Transverse colon (tissue), 4 donors: ENCODE data around the gene RAB36. TPM values are rescaled to one million over a fixed set of nuclear protein-coding genes. Genes with fewer than 3 reads are reported as not detected.

ENCODE experiments used
- DNase-seq: peaks from one replicate; pipeline ENCODE4 v3.0.0-alpha.2; 2019
- H3K27ac ChIP-seq, 4 donors: fragments of 200-600 bp; sonication (generic); 2 replicates each; pipeline ENCODE4 v1.5.1; 2016 to 2018; ENCODE audit warnings: inconsistent platforms in 4 of 4
- H3K27me3 ChIP-seq: fragments of 200-600 bp; sonication (generic); 2 replicates; pipeline ENCODE4 v1.5.1; 2017; ENCODE audit warnings: inconsistent platforms
- H3K36me3 ChIP-seq, 4 donors: fragments of 200-600 bp; sonication (generic); 2 replicates each; pipeline ENCODE4 v1.5.1; 2017 to 2019; ENCODE audit warnings: inconsistent platforms in 4 of 4
- H3K4me1 ChIP-seq, 4 donors: fragments of 200-600 bp; sonication (generic); 2 replicates each; pipeline ENCODE4 v1.5.1; 2017 to 2020; ENCODE audit warnings: inconsistent platforms in 4 of 4
- H3K4me3 ChIP-seq, 4 donors: fragments of 200-600 bp; sonication (generic); 1 replicate in 1 of 4; 2 replicates in 3 of 4; pipeline versions ENCODE4 v1.5.1 to v1.6.1; 2017 to 2019; ENCODE audit warnings: inconsistent platforms in 4 of 4
- H3K9me3 ChIP-seq, 2 donors: fragments of 200-600 bp; sonication (generic); 2 replicates each; pipeline ENCODE4 v1.5.1; 2017 to 2019; ENCODE audit warnings: inconsistent platforms in 2 of 2
- EP300 ChIP-seq: sonication (generic); formaldehyde crosslinking; IDR thresholded peaks from one replicate; pipeline ENCODE4 v1.6.1; 2017; ENCODE audit warnings: antibody characterized with exemption, low read depth
- POLR2A ChIP-seq: fragments of 450-650 bp; IDR thresholded peaks from one replicate; pipeline ENCODE4 v1.6.1; 2016; ENCODE audit warnings: antibody characterized with exemption, mild to moderate bottlenecking, moderate library complexity
- POLR2AphosphoS5 ChIP-seq, 3 donors: sonication (generic); formaldehyde crosslinking; IDR thresholded peaks; one replicate each; pipeline ENCODE4 v1.6.1; 2016; ENCODE audit warnings: antibody characterized with exemption in 3 of 3
- WGBS, 2 donors: methylation state at CpG; one replicate each; pipeline ENCODE4 v1.1.5; 2018; ENCODE audit warnings: low coverage in 1 of 2; 5-methylcytosine and 5-hydroxymethylcytosine counted together
- in situ Hi-C, 4 donors: fragments of 200-750 bp; cut with MboI; loops; one replicate each; pipeline versions ENCODE4 v1.15.0 to v1.15.1; 2017; ENCODE audit warnings: low sequenced_read_pairs in 3 of 4, low pct_ligation_motif_present in 1 of 4, low pct_unique_long_range_greater_than_20kb in 1 of 4
- intact Hi-C: fragments of 100-400 bp; cut with DNase I; formaldehyde crosslinking; loops from one replicate; pipeline ENCODE4 v1.15.1; 2023; ENCODE audit warnings: low total_unique reads
- total RNA-seq, 4 donors: library from RNA; depleted of rRNA; stranded (reverse); fragments of >200 nt; gene quantifications; one replicate each; pipeline ENCODE4 v1.1.0, GENCODE V29; 2016
- TF ChIP-seq, protein P1 (sequence below), 5 experiments: fragments of 200-600 bp in 3 of 5; fragments of 450-650 bp in 2 of 5; sonication (generic) in 3 of 5; IDR thresholded peaks; 1 replicate in 2 of 5; 2 replicates in 3 of 5; pipeline ENCODE4 v1.5.1; 2016 to 2017; ENCODE audit warnings: antibody characterized with exemption in 5 of 5, inconsistent platforms in 3 of 5, mild to moderate bottlenecking in 2 of 5, moderate library complexity in 1 of 5

The RAB36 gene
- total RNA-seq, 4 donors from 2014 or later: 0.37 to 1.1 (median 0.82) TPM; not detected in 1

DNA sequence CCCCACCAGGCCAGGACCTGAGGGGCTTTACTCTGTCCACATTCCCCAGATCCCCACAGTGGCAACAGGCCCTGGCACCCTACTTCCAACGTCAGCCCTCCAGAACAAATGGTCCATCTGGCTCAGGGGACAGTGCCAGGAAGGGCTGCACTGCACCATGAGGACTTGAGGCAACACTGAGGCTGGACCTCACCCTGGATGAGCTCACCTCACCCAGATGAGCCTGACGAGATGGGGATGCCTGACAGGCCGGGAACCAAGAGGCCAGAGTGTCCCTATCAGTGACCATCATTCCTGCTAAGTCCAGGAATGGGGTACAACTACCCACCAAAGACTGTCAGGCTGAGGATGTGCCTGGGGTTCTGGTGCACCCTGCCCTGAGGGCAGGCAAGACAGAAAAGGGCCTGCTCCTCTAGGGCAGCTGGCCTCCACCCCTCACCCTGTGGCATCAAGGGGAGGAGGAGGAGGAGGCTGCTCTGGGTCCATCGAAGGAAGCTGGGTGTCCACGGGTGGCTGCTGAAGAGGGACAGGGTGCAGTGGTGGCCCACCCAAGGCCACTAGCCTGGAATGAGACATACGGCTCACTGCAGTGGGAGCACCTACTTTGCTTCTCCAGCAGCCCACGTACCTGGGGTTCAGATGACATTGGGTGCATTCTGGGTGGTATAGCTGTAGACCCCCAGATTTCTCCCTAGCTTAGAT, 18.1 kb upstream of the RAB36 start:
- intact Hi-C loops: loop anchor here (5.0 kb wide), 1 partner anchor 540 kb away; no protein-coding TSS in a partner anchor

DNA sequence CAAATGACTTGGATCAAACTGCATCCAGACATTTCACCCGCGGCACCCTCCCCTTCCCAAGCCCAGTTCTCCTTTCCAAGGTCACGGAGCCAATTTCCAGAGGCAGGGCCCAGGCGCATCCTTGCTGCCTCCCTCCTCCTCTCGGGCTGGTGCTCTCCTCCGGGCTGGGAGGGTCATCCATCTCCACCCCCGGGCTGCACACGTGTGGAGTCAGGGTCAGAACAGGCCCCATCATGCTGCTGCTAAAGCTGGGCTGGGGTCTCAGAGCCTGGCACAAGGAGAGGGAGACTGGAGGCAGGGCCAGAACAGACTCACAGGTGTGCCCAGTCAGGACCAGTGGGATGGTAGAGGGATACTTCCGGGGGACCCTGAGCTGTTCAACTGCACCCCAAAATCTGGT, 17.5 kb upstream of the RAB36 start:
- 79% methylated on average over 9 of the region's 9 CpGs; no CpG with 5 or more reads in 1 of the 2 donors for whole genome bisulfite sequencing, 2 donors
- in situ Hi-C loops: loop anchor here in 2 of 4 donors (10.0 kb wide), 2 partner anchors 163 to 173 kb away; no protein-coding TSS in a partner anchor
- no peak for DNase-seq

More for the DNA sequence above, 18.1 kb upstream of the RAB36 start:
- WGBS, 2 donors: 91% methylated on average over 7 of the region's 7 CpGs; no CpG with 5 or more reads in 1 of the 2 donors
- H3K27ac ChIP-seq: no peak overlapping the region
- in situ Hi-C loops: loop anchor here in 2 of 4 donors (10.0 kb wide), 2 partner anchors 162 to 172 kb away; no protein-coding TSS in a partner anchor
- peaks cover 0 to 3% (median 0%) of the 10 kb centered on the region in 4 donors for H3K4me1 ChIP-seq
- H3K27me3 ChIP-seq: no peaks in the 10 kb centered on the region
- H3K36me3 ChIP-seq: no peaks in the 10 kb centered on the region
- H3K9me3 ChIP-seq: no peaks in the 10 kb centered on the region
- no peak overlapping the region for H3K4me3 ChIP-seq
- no peak for TF ChIP-seq POLR2A
- no peak for TF ChIP-seq EP300
- TF ChIP-seq, protein P1, sequence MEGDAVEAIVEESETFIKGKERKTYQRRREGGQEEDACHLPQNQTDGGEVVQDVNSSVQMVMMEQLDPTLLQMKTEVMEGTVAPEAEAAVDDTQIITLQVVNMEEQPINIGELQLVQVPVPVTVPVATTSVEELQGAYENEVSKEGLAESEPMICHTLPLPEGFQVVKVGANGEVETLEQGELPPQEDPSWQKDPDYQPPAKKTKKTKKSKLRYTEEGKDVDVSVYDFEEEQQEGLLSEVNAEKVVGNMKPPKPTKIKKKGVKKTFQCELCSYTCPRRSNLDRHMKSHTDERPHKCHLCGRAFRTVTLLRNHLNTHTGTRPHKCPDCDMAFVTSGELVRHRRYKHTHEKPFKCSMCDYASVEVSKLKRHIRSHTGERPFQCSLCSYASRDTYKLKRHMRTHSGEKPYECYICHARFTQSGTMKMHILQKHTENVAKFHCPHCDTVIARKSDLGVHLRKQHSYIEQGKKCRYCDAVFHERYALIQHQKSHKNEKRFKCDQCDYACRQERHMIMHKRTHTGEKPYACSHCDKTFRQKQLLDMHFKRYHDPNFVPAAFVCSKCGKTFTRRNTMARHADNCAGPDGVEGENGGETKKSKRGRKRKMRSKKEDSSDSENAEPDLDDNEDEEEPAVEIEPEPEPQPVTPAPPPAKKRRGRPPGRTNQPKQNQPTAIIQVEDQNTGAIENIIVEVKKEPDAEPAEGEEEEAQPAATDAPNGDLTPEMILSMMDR (IDR thresholded peaks at IDR 0.05): no peak
- no peak for TF ChIP-seq POLR2AphosphoS5 (IDR thresholded peaks at IDR 0.05)
- DNase-seq: no peak

DNA sequence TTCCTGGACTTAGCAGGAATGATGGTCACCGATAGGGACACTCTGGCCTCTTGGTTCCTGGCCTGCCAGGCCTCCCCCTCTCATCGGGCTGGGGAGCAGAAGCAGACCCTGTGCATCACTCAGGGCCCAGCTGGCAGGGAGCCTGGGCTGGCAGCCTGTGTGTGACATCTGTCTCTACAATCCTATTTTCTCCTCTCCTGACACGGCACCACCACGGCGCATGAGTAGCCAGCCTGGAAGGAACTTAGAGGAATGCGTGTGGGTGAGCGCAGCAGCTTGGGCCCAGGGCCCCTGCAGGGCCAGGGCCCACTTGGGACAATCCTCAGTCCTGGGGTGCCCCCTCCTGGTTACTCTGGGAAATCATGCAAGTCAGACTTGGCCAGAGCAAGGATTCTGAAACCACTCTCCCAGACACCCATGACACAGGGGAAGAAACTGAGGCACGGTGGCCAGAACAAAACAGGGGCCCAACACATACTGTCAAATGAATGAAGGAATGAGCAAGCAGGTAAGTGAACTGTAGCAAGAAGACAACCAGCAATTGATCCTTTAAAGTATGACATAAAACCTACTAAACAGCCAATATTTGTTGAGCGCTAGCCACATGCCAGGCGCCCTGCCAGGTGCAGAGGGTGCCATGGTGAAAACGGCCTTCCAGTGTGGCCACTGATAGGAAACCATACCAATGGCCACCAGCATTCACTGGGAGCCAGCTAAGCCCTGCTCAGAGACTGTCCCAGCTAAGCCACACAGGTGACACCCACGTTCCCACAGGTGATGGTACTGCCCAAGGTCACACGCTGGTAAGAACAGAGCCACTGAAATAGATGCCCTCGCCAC, 16.8 kb upstream of the RAB36 start:
- H3K36me3 ChIP-seq: no peaks in the 10 kb centered on the region
- WGBS, 2 donors: 40% methylated on average over 14 of the region's 14 CpGs; no CpG with 5 or more reads in 1 of the 2 donors
- H3K4me1 ChIP-seq: peaks cover 0 to 3% (median 0%) of the 10 kb centered on the region in 4 donors
- in situ Hi-C loops: loop anchor here in 2 of 4 donors (10.0 kb wide), 2 partner anchors 164 to 174 kb away; no protein-coding TSS in a partner anchor
- H3K4me3 ChIP-seq: no peak overlapping the region
- peak; percentile 79 for DNase-seq
- no peak for TF ChIP-seq POLR2AphosphoS5 (IDR thresholded peaks at IDR 0.05)
- TF ChIP-seq, protein P1 (IDR thresholded peaks at IDR 0.05): peak; percentile 72 to 83 (median 78)
- intact Hi-C loops: loop anchor here (1.0 to 5.0 kb wide), 2 partner anchors 168 to 541 kb away; no protein-coding TSS in a partner anchor
- no peaks in the 10 kb centered on the region for H3K27me3 ChIP-seq
- H3K27ac ChIP-seq: no peak overlapping the region
- no peaks in the 10 kb centered on the region for H3K9me3 ChIP-seq

More for the DNA sequence above, 17.5 kb upstream of the RAB36 start:
- Histone ChIP-seq H3K4me1 (peaks cover 0 to 3% (median 0%) of the 10 kb centered on the region in 4 donors), H3K27ac (no peak overlapping the region), H3K27me3 (no peaks in the 10 kb centered on the region), H3K9me3 (no peaks in the 10 kb centered on the region), H3K4me3 (no peak overlapping the region), H3K36me3 (no peaks in the 10 kb centered on the region)
- no peak for TF ChIP-seq POLR2AphosphoS5 (IDR thresholded peaks at IDR 0.05)
- TF ChIP-seq POLR2A: no peak
- intact Hi-C loops: loop anchor here (1.0 to 5.0 kb wide), 2 partner anchors 167 to 540 kb away; no protein-coding TSS in a partner anchor

DNA sequence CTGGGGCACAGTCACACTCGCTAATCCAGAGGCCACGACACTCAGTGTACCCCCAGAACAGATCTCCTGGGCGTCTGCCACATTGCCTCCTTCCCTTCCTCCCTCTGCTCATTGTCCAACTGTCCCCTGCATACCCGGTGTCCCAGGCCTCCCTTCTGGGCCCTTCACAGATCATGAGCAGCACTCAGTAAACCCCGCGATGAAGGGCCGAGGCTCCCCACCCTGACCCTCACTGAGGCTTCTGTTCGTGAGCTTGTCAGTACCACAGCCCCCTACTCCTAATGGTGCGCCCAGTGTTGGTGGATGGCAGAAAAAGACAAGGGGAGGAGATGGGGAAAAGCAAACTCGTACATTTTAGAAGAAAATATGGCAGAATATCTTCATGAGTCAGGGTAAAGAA, 16.1 kb upstream of the RAB36 start:
- H3K4me3 ChIP-seq: no peak overlapping the region
- H3K27ac ChIP-seq: no peak overlapping the region
- no peak for TF ChIP-seq POLR2AphosphoS5 (IDR thresholded peaks at IDR 0.05)
- TF ChIP-seq POLR2A: no peak
- TF ChIP-seq, protein P1 (IDR thresholded peaks at IDR 0.05): no peak
- TF ChIP-seq EP300: no peak
- in situ Hi-C loops: loop anchor here in 2 of 4 donors (10.0 kb wide), 2 partner anchors 164 to 174 kb away; no protein-coding TSS in a partner anchor
- no peaks in the 10 kb centered on the region for H3K9me3 ChIP-seq
- H3K4me1 ChIP-seq: peaks cover 0 to 3% (median 0%) of the 10 kb centered on the region in 4 donors
- intact Hi-C loops: loop anchor here (5.0 kb wide), 1 partner anchor 542 kb away; no protein-coding TSS in a partner anchor
- H3K27me3 ChIP-seq: no peaks in the 10 kb centered on the region
- no peaks in the 10 kb centered on the region for H3K36me3 ChIP-seq
- 71 to 92% methylated on average over 7 to 9 of the region's 10 CpGs for WGBS, 2 donors
- no peak for DNase-seq
